Fibroblast of skin of abdomen (primary cell): Measurements from ENCODE around the gene MAPRE2.

Experiments
- DNase-seq: peaks from one replicate; pipeline ENCODE4 v3.0.0-alpha.2; 2013

The MAPRE2 gene

GRCh38 chr18:35038029-35038428 is 3.2 kb upstream of the MAPRE2 start:
- no peak for DNase-seq

DNA sequence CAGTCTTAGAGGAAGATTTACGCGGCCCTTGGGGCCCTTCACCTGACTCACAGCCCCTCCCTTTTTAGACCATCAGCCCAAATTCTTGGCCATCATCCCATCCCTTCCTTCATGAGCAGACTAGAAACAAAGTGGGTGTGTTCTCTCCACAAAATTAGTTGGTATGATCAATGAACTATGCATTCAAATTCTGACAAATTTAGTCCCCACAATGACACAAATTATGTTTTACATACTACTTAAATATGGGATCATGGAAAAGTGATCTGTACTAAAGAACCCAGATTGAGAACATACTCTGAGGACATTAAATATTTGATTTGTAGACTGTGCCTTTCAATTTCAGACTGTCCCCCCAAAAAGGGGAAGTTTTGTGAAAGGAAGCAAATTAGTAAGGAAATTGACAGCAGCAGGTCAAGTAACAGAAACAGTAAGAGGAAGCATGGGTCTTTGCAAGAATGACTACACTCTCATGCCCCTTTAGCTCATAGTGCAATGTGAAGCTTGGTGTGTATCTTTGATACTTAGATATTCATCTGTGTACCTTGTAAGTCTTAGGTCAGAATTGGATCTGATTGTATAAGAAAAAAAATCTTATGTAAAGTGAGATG is 2.2 kb upstream of the MAPRE2 start:
- no peak for DNase-seq

DNA sequence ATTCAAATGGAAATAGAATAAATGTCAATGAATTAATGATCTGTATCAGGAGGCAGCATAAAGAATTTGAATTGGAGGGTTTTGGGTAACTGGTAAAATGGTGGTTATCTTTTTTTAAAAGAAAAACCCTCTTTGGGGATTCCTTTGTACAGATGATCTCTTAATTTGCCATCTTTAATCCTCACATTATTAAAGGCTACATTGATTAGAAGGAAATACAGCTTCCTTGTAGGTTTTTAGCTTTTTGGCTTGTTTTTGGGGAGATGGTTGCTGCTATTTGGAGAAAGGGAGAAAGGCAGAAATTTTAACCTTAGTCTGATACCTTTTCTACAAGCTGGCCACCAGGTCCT is 600 bp upstream of the MAPRE2 start:
- no peak for DNase-seq

GRCh38 chr18:35041815-35042387 is 688 bp downstream of the MAPRE2 start:
- no peak for DNase-seq

- DNase-seq = no peak
Measured at GRCh38 chr18:35042389-35043071, 1.3 kb downstream of the MAPRE2 start.

DNA sequence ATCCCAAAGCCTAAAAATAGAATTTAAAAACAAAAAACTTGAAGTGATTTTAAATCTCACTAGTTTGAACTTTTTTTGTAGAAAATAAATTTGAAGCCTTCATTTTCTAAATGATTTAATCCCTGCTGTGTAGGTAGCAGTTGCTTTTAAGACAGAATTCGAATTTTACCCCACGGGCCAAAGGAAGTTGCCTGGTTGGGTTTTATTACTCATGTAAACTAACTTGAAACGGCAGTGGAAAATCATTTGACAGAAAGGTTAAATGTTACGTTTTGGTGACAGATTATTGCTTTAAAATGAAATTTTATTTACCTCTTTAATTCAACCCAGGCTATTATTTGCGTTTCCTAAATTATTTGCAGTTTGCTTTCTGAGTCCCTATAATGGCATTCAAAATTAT is 2.0 kb downstream of the MAPRE2 start:
- DNase-seq = no peak

DNA sequence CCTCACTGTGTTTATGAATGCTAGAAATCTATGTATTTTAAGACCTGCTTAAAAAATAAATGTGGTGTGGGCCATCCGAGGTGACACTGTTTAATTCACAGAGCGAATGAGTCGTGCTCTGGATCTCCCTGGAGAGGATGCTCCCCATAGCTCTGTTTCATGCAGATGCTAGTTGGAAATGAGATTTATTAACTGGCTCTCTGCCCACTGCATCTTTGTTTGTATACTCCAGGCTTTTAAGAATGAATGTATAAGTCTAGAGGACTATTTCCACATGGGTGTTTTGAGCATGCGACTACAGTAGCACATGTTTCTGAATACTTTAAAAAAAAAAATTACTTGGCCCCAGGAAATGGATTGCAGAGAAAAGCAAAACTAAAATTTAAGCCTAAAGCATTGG is 3.9 kb downstream of the MAPRE2 start:
- peak; percentile 59 for DNase-seq

- no peak for DNase-seq
Measured at GRCh38 chr18:35045806-35046205, 4.6 kb downstream of the MAPRE2 start.

DNA sequence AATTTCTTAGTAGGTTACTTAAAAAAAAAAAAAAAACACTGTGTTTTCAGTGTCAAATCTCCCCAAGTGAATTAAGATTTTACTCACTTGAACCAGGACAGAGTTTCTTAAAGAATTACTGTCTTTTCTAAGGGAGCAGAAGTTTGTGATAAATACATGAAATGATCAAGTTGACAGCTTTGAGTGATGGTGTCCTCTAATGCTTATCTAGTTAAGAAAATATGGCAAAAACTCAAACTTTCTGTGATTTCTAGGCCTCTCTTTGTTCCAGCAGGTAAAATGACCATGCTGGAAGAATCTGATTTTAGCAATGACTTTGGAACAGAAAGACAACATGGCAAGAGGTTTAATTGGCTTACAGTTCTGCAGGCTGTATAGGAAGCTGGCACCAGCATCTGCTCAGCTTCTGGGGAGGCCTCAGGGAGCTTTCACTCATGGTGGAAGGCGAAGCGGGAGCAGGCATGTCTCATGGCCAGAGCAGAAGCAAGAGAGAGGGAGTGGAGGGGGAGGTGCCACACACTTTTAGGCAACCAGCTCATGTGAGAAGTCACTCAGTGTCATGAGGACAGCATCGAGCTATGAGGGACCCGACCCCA is 6.6 kb downstream of the MAPRE2 start:
- no peak for DNase-seq

- DNase-seq = no peak
Measured at GRCh38 chr18:35049111-35050027, 8.2 kb downstream of the MAPRE2 start.

GRCh38 chr18:35050028-35050546 is 8.9 kb downstream of the MAPRE2 start:
- DNase-seq = no peak

GRCh38 chr18:35050705-35051195 is 9.5 kb downstream of the MAPRE2 start:
- no peak for DNase-seq

- DNase-seq = no peak
Measured at GRCh38 chr18:35051641-35052377, 10.6 kb downstream of the MAPRE2 start.

GRCh38 chr18:35054401-35054800 is 13.2 kb downstream of the MAPRE2 start:
- no peak for DNase-seq

DNA sequence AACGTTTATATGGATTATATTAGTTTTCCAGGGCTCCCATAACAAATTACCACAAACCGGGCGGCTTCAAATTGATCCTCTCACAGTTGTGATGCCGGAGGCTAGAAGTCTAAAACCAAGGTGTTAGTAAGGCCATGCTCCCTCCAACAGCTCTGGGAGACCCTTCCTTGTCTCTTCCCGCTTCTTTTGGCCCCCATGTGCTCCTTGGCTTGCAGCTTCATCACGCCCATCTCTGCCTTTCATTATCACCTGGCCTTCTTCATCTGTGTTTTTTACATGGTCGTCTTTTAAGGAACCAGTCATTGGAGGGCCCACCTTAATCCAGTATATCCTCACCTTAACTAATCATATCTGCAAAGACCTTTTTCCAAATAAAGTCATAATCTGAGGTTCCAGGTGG is 13.9 kb downstream of the MAPRE2 start:
- DNase-seq = no peak

DNA sequence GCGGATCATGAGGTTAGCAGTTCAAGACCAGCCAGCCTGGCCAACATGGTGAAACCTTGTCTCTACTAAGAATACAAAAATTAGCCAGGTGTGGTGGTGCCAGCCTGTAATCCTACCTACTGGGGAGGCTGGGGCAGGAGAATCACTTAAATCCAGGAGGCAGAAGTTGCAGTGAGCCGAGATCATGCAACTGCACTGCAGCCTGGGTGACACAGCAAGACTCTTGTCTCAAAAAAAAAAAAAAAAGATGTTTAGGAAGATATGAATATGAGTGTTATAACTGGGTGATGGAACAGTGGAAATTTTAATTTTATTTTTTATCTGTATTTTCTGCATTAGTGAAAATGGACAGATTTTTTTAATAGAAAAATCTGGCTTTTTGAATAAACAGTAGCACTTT is 14.5 kb downstream of the MAPRE2 start:
- DNase-seq = no peak

DNA sequence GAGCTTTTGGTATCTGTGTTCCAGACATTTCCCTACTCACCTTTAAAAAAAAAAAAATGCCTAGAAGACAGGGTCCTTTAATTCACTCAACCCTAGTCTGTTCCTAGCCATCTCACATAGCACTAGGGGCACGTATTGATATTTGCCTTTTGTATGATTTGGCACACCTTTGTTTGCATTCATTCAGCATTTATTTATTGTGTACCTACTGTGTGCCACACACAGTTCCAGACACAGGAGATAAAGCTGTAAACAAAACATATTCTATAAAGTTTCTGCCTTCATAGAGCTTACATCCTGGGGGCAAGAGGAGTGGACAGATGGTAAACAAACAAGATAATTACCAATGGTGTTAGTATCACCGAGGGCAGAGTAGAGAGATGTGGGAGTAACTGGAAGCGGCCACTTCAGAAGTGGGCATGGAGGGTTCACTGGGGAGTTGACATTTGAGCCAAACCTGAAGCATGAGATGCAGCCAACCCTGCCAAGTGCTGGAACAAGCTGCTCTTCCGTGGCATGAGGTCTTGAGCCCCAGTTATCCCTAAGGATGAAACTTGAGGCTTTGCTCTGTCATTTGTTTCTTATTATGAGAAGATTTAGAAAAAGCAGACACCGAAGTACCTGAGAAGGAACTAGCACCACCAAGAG is 18.2 kb downstream of the MAPRE2 start:
- no peak for DNase-seq

GRCh38 chr18:35060122-35060815 is 19.1 kb downstream of the MAPRE2 start:
- DNase-seq = no peak

- DNase-seq = no peak
Measured at GRCh38 chr18:35061336-35061735, 20.1 kb downstream of the MAPRE2 start.

DNA sequence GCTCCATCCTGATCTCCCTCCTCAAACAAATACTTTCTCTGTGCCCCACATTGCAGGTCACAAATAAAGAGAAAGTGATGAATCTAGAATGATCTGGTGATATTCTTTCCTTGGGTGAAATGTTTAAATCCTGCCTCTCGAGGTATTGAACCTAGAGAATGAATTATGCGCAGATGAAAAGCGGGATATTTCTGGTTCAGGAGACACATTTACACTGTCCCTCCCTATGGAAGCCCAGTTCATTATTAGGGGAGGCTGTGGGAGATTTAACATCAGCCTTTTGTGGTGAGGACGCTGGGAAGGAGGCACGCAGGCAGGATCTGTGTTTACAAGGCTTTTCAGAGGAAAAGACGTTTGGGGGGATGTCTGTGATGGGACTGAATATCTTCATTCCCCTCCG is 20.6 kb downstream of the MAPRE2 start:
- DNase-seq = no peak

DNA sequence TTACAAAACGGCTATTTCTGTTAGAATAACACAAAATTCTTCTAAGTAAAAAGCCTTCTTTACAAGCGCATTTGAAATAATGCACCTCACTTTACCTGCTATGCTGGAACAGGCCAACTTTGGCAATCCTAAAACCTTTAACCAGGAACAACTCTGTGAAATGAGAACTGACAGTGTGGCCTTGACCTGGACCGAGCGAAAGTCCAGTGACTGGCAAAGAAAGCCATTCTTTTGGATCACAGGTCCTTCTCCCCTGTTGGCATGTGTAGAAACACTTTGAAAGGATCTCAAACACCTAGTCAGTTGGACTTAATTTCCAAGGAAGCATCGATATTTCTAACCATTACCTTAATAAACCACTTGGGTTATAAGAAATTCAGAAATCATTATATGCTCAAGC is 21.2 kb downstream of the MAPRE2 start:
- no peak for DNase-seq
